Measurements from ENCODE around the gene HOXD10. TPM values are rescaled to one million over a fixed set of nuclear protein-coding genes. Genes with fewer than 3 reads are reported as not detected.

Gene HOXD10
- polyA plus RNA-seq, 4 donors = 0.09 TPM; not detected in 3

GRCh38 chr2:176080540-176081375 is 35.8 kb upstream of the HOXD10 start:
- H3K27ac ChIP-seq (ENCODE audit: low read depth in 1 of 3, low read length in 2 of 3) = no peak overlapping the region
- 7 to 10% (median 10%) methylated on average over 59 to 68 of the region's 68 CpGs for WGBS, 3 donors
- peak overlapping the region in 1 of 3 donors; percentile 40 for H3K4me3 ChIP-seq (ENCODE audit: low read depth in 1 of 3, low read length in 3 of 3)
- peaks cover 0 to 16% of the 10 kb centered on the region in 2 donors for H3K9me3 ChIP-seq (ENCODE audit: control insufficient read depth in 2 of 2, insufficient read depth in 1 of 2, low read depth in 1 of 2, low read length in 1 of 2)
- H3K36me3 ChIP-seq (ENCODE audit: control insufficient read depth in 3 of 3, insufficient read depth in 2 of 3, low read depth in 1 of 3, low read length in 3 of 3) = no peaks in the 10 kb centered on the region
- H3K4me1 ChIP-seq (ENCODE audit: control insufficient read depth in 3 of 3, insufficient read depth in 2 of 3, low read depth in 1 of 3, low read length in 2 of 3) = peaks cover 0 to 4% (median 0%) of the 10 kb centered on the region in 3 donors
- H3K27me3 ChIP-seq (ENCODE audit: control insufficient read depth in 3 of 3, insufficient read depth in 3 of 3, low read length in 3 of 3) = peaks cover 25 to 88% (median 70%) of the 10 kb centered on the region in 3 donors
- DNase-seq = peak in 1 of 2 donors; percentile 60
- no peak for FAIRE-seq

GRCh38 chr2:176081376-176081836 is 35.2 kb upstream of the HOXD10 start:
- H3K27me3 ChIP-seq (ENCODE audit: control insufficient read depth in 3 of 3, insufficient read depth in 3 of 3, low read length in 3 of 3) = peaks cover 25 to 88% (median 74%) of the 10 kb centered on the region in 3 donors
- FAIRE-seq = no peak
- peaks cover 0 to 4% (median 4%) of the 10 kb centered on the region in 3 donors for H3K4me1 ChIP-seq (ENCODE audit: control insufficient read depth in 3 of 3, insufficient read depth in 2 of 3, low read depth in 1 of 3, low read length in 2 of 3)
- 8 to 14% (median 10%) methylated on average over 17 of the region's 17 CpGs for WGBS, 3 donors
- peaks cover 0 to 18% of the 10 kb centered on the region in 2 donors for H3K9me3 ChIP-seq (ENCODE audit: control insufficient read depth in 2 of 2, insufficient read depth in 1 of 2, low read depth in 1 of 2, low read length in 1 of 2)
- H3K36me3 ChIP-seq (ENCODE audit: control insufficient read depth in 3 of 3, insufficient read depth in 2 of 3, low read depth in 1 of 3, low read length in 3 of 3) = no peaks in the 10 kb centered on the region
- no peak overlapping the region for H3K27ac ChIP-seq (ENCODE audit: low read depth in 1 of 3, low read length in 2 of 3)
- no peak for DNase-seq
- no peak overlapping the region for H3K4me3 ChIP-seq (ENCODE audit: low read depth in 1 of 3, low read length in 3 of 3)

- DNase-seq (peak in 1 of 2 donors; percentile 57), FAIRE-seq (no peak)
- WGBS, 3 donors = 4 to 7% (median 6%) methylated on average over 62 of the region's 62 CpGs
- H3K27me3 ChIP-seq (ENCODE audit: control insufficient read depth in 3 of 3, insufficient read depth in 3 of 3, low read length in 3 of 3) = peaks cover 25 to 88% (median 75%) of the 10 kb centered on the region in 3 donors
- H3K27ac ChIP-seq (ENCODE audit: low read depth in 1 of 3, low read length in 2 of 3) = no peak overlapping the region
- no peak overlapping the region for H3K4me3 ChIP-seq (ENCODE audit: low read depth in 1 of 3, low read length in 3 of 3)
- H3K4me1 ChIP-seq (ENCODE audit: control insufficient read depth in 3 of 3, insufficient read depth in 2 of 3, low read depth in 1 of 3, low read length in 2 of 3) = peaks cover 0 to 4% (median 4%) of the 10 kb centered on the region in 3 donors
- no peaks in the 10 kb centered on the region for H3K36me3 ChIP-seq (ENCODE audit: control insufficient read depth in 3 of 3, insufficient read depth in 2 of 3, low read depth in 1 of 3, low read length in 3 of 3)
- peaks cover 0 to 18% of the 10 kb centered on the region in 2 donors for H3K9me3 ChIP-seq (ENCODE audit: control insufficient read depth in 2 of 2, insufficient read depth in 1 of 2, low read depth in 1 of 2, low read length in 1 of 2)
Measured at GRCh38 chr2:176081837-176082524, 34.6 kb upstream of the HOXD10 start.

GRCh38 chr2:176082525-176082823 is 34.1 kb upstream of the HOXD10 start:
- WGBS, 3 donors = 5 to 9% (median 8%) methylated on average over 10 of the region's 10 CpGs

DNA sequence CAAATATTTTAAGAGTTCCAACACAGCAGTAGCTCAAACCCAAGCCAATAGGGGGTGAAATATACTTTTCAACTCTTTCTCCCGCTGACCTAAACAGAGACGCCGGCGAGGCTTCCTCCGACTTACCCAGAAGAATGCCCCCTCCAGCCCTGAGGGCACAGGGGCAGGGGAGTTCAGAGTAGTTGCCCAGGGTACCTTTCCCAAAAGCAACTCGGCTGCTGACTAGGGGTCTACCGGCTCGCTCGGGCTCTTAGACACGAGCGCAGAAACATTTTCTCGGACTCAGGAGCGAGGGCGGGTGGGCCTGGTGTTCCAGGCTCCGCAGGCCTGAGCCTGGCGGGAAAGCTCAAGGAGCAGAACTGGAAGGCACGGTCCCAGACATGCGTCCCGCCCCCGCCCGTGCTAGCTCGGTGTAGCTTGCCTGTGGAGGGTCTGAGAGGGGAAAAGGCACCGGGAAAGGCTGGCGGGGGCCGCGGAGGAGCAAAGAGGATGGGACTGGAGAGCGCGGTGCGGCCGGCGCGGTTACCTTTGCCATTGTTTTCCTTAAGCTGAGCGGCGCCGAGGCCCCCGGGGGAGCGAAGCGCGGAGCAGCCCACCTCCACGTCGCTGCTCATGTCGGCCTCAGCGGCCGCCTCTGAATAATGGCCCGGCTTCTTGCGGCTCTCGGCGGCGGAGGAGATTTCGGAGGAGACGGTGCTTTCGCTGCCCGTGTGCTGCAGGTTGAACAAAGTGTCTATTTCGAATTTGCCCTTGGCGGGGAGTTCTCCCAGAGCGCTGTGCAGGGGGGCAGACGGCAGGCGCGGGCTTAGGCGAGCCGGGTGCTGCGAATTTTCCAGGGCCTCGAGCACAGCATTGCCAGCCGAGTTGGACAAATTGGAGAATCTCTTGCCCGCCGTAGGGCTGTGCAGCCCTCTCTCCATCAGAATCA is 33.5 kb upstream of the HOXD10 start:
- H3K27ac ChIP-seq (ENCODE audit: low read depth in 1 of 3, low read length in 2 of 3) = no peak overlapping the region
- 6 to 14% (median 7%) methylated on average over 61 to 66 of the region's 66 CpGs for WGBS, 3 donors
- H3K4me3 ChIP-seq (ENCODE audit: low read depth in 1 of 3, low read length in 3 of 3) = no peak overlapping the region
- FAIRE-seq (no peak), DNase-seq (no peak)
- peaks cover 0 to 9% (median 4%) of the 10 kb centered on the region in 3 donors for H3K4me1 ChIP-seq (ENCODE audit: control insufficient read depth in 3 of 3, insufficient read depth in 2 of 3, low read depth in 1 of 3, low read length in 2 of 3)
- H3K27me3 ChIP-seq (ENCODE audit: control insufficient read depth in 3 of 3, insufficient read depth in 3 of 3, low read length in 3 of 3) = peaks cover 28 to 98% (median 84%) of the 10 kb centered on the region in 3 donors
- peaks cover 0 to 20% of the 10 kb centered on the region in 2 donors for H3K9me3 ChIP-seq (ENCODE audit: control insufficient read depth in 2 of 2, insufficient read depth in 1 of 2, low read depth in 1 of 2, low read length in 1 of 2)
- H3K36me3 ChIP-seq (ENCODE audit: control insufficient read depth in 3 of 3, insufficient read depth in 2 of 3, low read depth in 1 of 3, low read length in 3 of 3) = no peaks in the 10 kb centered on the region

More at GRCh38 chr2:176082525-176082823, 34.1 kb upstream of the HOXD10 start:
- peaks cover 25 to 92% (median 78%) of the 10 kb centered on the region in 3 donors for H3K27me3 ChIP-seq (ENCODE audit: control insufficient read depth in 3 of 3, insufficient read depth in 3 of 3, low read length in 3 of 3)
- peaks cover 0 to 4% (median 4%) of the 10 kb centered on the region in 3 donors for H3K4me1 ChIP-seq (ENCODE audit: control insufficient read depth in 3 of 3, insufficient read depth in 2 of 3, low read depth in 1 of 3, low read length in 2 of 3)
- H3K27ac ChIP-seq (ENCODE audit: low read depth in 1 of 3, low read length in 2 of 3) = no peak overlapping the region
- H3K4me3 ChIP-seq (ENCODE audit: low read depth in 1 of 3, low read length in 3 of 3) = no peak overlapping the region
- FAIRE-seq = no peak
- peaks cover 0 to 18% of the 10 kb centered on the region in 2 donors for H3K9me3 ChIP-seq (ENCODE audit: control insufficient read depth in 2 of 2, insufficient read depth in 1 of 2, low read depth in 1 of 2, low read length in 1 of 2)
- DNase-seq = no peak
- no peaks in the 10 kb centered on the region for H3K36me3 ChIP-seq (ENCODE audit: control insufficient read depth in 3 of 3, insufficient read depth in 2 of 3, low read depth in 1 of 3, low read length in 3 of 3)

DNA sequence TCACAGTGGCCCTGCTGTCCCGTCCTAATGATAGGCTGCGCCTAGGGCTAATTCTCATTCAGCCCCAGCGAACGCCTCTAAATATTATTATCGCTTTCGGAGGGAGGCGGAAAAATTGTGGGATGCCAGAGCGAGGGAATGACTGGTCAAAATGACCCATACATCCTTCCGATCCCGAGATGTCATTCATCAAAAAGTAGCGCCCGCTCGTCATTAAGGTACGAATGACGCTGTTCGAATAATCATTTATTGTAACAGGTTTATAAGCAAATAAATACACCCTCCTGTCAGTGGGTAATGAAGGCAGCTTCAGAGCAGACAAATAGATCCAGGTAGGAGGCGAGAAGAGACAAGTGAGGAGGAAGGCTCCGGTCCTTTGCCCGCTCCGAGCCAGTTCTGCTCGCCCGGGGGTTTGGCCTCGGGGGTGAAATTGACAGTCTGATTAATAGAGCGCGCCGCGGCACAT is 32.7 kb upstream of the HOXD10 start, which contains the start of gene EVX2:
TSS of gene EVX2 (minus strand) at position 167 of the 466 bp plus-strand sequence. CDS start 186 bp downstream, outside the sequence.
- H3K9me3 ChIP-seq (ENCODE audit: control insufficient read depth in 2 of 2, insufficient read depth in 1 of 2, low read depth in 1 of 2, low read length in 1 of 2) = peaks cover 0 to 21% of the 10 kb centered on the region in 2 donors
- WGBS, 3 donors = 11 to 17% (median 14%) methylated on average over 27 of the region's 27 CpGs

DNA sequence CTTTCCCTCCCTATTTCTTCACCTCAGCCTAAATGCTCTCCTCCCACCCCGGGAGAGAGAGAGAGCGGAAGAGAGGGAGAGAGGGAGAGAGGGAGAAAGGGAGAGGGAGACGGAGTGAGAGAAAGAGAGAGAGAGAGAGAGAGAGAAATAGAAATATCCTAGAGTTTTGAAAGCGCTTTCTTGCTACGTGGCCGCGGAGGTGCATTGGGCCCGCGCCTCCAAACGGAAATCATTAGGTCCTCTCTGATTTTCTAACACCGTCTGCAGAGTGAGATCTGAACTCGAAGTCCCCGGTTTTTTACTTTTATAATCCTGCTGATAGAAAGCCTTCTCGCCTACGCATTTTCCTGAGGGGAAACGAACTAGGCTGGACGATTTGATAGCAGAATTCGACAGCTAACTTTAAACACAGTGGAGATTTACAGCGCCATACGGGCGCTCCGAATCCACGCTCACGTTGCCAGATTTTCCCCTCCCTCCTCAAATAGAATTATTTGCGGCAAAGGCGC is 31.9 kb upstream of the HOXD10 start:
- Histone ChIP-seq H3K27ac (ENCODE audit: low read depth in 1 of 3, low read length in 2 of 3) (no peak overlapping the region), H3K9me3 (ENCODE audit: control insufficient read depth in 2 of 2, insufficient read depth in 1 of 2, low read depth in 1 of 2, low read length in 1 of 2) (peaks cover 0 to 22% of the 10 kb centered on the region in 2 donors), H3K4me3 (ENCODE audit: low read depth in 1 of 3, low read length in 3 of 3) (no peak overlapping the region), H3K27me3 (ENCODE audit: control insufficient read depth in 3 of 3, insufficient read depth in 3 of 3, low read length in 3 of 3) (peaks cover 26 to 98% (median 86%) of the 10 kb centered on the region in 3 donors), H3K36me3 (ENCODE audit: control insufficient read depth in 3 of 3, insufficient read depth in 2 of 3, low read depth in 1 of 3, low read length in 3 of 3) (no peaks in the 10 kb centered on the region), H3K4me1 (ENCODE audit: control insufficient read depth in 3 of 3, insufficient read depth in 2 of 3, low read depth in 1 of 3, low read length in 2 of 3) (peaks cover 0 to 11% (median 4%) of the 10 kb centered on the region in 3 donors)
- no peak for DNase-seq
- 3 to 6% (median 6%) methylated on average over 26 of the region's 26 CpGs for WGBS, 3 donors
- no peak for FAIRE-seq

More for the DNA sequence above, 32.7 kb upstream of the HOXD10 start, which contains the start of gene EVX2:
- DNase-seq (no peak), FAIRE-seq (no peak)
- Histone ChIP-seq H3K27me3 (ENCODE audit: control insufficient read depth in 3 of 3, insufficient read depth in 3 of 3, low read length in 3 of 3) (peaks cover 28 to 98% (median 85%) of the 10 kb centered on the region in 3 donors), H3K27ac (ENCODE audit: low read depth in 1 of 3, low read length in 2 of 3) (no peak within 1 kb of the TSS), H3K4me1 (ENCODE audit: control insufficient read depth in 3 of 3, insufficient read depth in 2 of 3, low read depth in 1 of 3, low read length in 2 of 3) (peaks cover 0 to 11% (median 4%) of the 10 kb centered on the region in 3 donors), H3K4me3 (ENCODE audit: low read depth in 1 of 3, low read length in 3 of 3) (no peak within 1 kb of the TSS), H3K36me3 (ENCODE audit: control insufficient read depth in 3 of 3, insufficient read depth in 2 of 3, low read depth in 1 of 3, low read length in 3 of 3) (no peaks in the 10 kb centered on the region)
